ENCODE data around the gene RASAL1.

DNA sequence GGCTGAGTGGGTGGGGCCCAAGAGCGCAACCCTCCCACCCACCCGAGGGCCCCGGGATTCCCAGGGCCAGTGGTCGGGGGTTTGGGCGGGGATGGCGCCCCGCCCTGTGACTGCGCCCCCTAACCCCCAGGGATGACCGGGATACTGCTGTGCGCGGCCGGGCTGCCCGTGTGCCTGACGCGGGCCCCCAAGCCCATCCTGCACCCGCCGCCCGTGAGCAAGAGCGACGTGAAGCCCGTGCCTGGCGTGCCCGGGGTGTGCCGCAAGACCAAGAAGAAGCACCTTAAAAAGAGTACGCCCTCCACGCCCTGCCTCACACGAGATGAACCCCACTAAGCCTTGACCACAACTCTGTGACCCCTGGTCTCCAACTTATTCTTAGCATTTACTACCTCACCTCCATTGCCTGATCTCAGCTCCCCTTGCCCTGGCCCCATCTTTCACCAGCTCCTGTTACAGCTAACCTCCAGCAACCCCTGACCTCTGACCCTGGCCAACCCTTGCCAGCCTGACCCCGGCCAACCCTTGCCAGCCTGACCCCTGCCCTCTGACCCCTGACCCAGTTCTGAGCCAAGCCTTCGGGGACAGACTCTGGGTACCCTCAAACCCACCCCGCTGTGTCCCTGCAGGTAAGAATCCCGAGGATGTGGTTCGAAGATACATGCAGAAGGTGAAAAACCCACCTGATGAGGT is 42.0 kb downstream of the RASAL1 start:
- TF ChIP-seq CTCF (conservative IDR thresholded peaks at IDR 0.05 in 1 of 2, IDR thresholded peaks at IDR 0.05 in 1 of 2; ENCODE audit: low read depth in 1 of 2, low read length in 2 of 2) (no peak), EZH2 (IDR thresholded peaks at IDR 0.05; ENCODE audit: low read length, missing control alignments) (no peak)

All from fibroblast of lung (primary cell).